GM12865 (cell line): ENCODE data around the gene GAS6.

Source experiments
- DNase-seq: peaks from one replicate; pipeline ENCODE4 v3.0.0; 2010; ENCODE audit warnings: low read depth
- H3K4me3 ChIP-seq: 2 replicates; pipeline ENCODE4 v1.5.1; 2011; ENCODE audit warnings: mild to moderate bottlenecking, low read depth, low read length, control low read depth
- CTCF ChIP-seq: IDR thresholded peaks from 2 replicates; pipeline ENCODE4 v1.5.1; 2011; ENCODE audit warnings: low read length, control low read depth, low read depth, inconsistent platforms; ENCODE audit not compliant: insufficient read depth; ENCODE audit errors: missing control alignments

The GAS6 gene

GRCh38 chr13:113821847-113822246, 42.0 kb downstream of the GAS6 start:
- no peak for DNase-seq
- no peak overlapping the region for H3K4me3 ChIP-seq
- TF ChIP-seq CTCF, result no peak

- no peak overlapping the region for H3K4me3 ChIP-seq
- TF ChIP-seq CTCF, result no peak
- DNase-seq, result no peak
These were observed 42.8 kb downstream of the GAS6 start for GRCh38 chr13:113820813-113821651.

GRCh38 chr13:113819731-113820715, 43.9 kb downstream of the GAS6 start:
- no peak for DNase-seq
- H3K4me3 ChIP-seq, result no peak overlapping the region
- TF ChIP-seq CTCF, result no peak

- no peak for TF ChIP-seq CTCF
- no peak overlapping the region for H3K4me3 ChIP-seq
- no peak for DNase-seq
These were observed 44.5 kb downstream of the GAS6 start for GRCh38 chr13:113819341-113819730.

- no peak overlapping the region for H3K4me3 ChIP-seq
- no peak for TF ChIP-seq CTCF
- no peak for DNase-seq
These were observed 45.1 kb downstream of the GAS6 start for GRCh38 chr13:113818700-113819295.

- H3K4me3 ChIP-seq, result no peak overlapping the region
- TF ChIP-seq CTCF, result no peak
- DNase-seq, result no peak
These were observed 45.8 kb downstream of the GAS6 start for GRCh38 chr13:113817860-113818691.
